ENCODE measurements around the gene PTP4A2. TPM values are rescaled to one million over a fixed set of nuclear protein-coding genes. Genes with fewer than 3 reads are reported as not detected.

PTP4A2 gene
- total and polyA plus RNA-seq, 2 donors (not counting 3 experiments of a cell fraction or from before 2014, with no cell fraction given): 74.1 to 184 TPM

DNA sequence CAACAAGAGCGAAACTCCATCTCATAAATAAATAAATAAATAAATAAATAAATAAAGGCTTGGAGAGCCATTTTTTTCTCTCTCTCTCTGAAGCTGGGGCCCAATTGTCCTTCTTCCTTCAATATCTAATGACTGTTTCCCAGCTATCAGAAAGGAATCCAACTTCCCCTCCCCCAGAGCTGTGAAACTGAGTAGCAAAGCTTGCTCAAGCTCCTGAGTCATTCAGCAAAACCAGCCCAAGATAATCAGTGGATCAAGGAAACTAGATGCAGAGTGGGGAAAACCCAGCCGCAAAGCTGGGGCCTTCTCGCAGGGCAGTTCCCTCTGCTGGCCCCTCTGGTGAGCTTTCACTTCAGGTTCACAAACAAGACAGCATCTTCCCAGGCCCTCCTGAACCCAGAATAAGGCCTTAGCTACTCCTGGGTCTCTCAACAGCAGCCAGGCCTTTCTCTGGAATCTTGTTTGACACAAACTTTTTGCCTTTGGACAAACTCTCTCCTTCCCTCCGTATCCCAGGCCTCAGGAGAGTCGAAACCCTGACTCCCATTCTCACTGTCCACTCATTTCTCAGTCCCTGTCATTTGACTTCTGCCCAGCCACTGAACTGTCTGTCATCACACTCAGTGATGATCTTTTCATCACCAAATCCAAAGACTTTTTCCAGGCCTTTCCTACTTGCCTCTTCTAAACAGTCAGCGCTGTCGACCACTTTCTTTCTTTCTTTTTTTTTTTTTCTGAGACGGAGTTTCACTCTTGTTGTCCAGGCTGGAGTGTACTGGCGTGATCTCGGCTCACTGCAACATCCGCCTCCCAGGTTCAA is 18.0 kb upstream of the PTP4A2 start:
- Histone ChIP-seq H3K27ac (ENCODE audit: insufficient read depth, low read depth, low read length) (peak overlapping the region; percentile 95), H3K9me1 (replicated peaks; ENCODE audit: control insufficient read depth, extremely low read depth, insufficient read depth, low read length) (no peaks in the 10 kb centered on the region), H3K27me3 (ENCODE audit: control insufficient read depth in 2 of 2, insufficient read depth in 2 of 2, low read length in 2 of 2) (no peaks in the 10 kb centered on the region), H2AFZ (ENCODE audit: low read depth, low read length) (peak overlapping the region; percentile 80), H3K4me1 (ENCODE audit: control insufficient read depth, extremely low read depth, insufficient read depth, low read length) (peaks cover 20% of the 10 kb centered on the region), H3K9ac (replicated peaks; ENCODE audit: extremely low read depth, insufficient read depth, low read length) (peak overlapping the region; percentile 80), H3K4me2 (ENCODE audit: insufficient read depth, low read length) (peak overlapping the region; percentile 54), H3K9me3 (replicated peaks; ENCODE audit: control insufficient read depth, insufficient read depth, low read length) (no peaks in the 10 kb centered on the region), H3K36me3 (ENCODE audit: control insufficient read depth in 2 of 2, extremely low read depth in 1 of 2, insufficient read depth in 2 of 2, low read length in 2 of 2) (no peaks in the 10 kb centered on the region), H3K79me2 (ENCODE audit: control insufficient read depth, insufficient read depth, low read length) (no peaks in the 10 kb centered on the region), H4K20me1 (replicated peaks; ENCODE audit: control insufficient read depth, extremely low read depth, insufficient read depth, low read length) (no peaks in the 10 kb centered on the region), H3K4me3 (replicated peaks in 1 of 3; ENCODE audit: insufficient read depth in 1 of 3, low read depth in 1 of 3, low read length in 3 of 3) (no peak overlapping the region)
- intact Hi-C loops (cut with micrococcal nuclease) (loop anchor here (2.0 kb wide), 1 partner anchor 17 kb away; the partner anchor contains the start of gene PTP4A2), dilution Hi-C loops (cut with MboI; ENCODE audit: extremely low pct_ligation_motif_present, low sequenced_read_pairs) (no loop called here)
- DNase-seq (ENCODE audit: low read depth, low spot score): peak; percentile 97
- FAIRE-seq: peak; percentile 95
- TF ChIP-seq EZH2 (IDR thresholded peaks at IDR 0.05; ENCODE audit: borderline replicate concordance, low read depth, low read length, severe bottlenecking) (no peak), GATA2 (IDR thresholded peaks at IDR 0.05; ENCODE audit: insufficient read depth, insufficient read length, low read depth, low read length) (peak; percentile 78), MYC (IDR thresholded peaks at IDR 0.05; ENCODE audit: low read depth, low read length) (no peak), FOS (IDR thresholded peaks at IDR 0.05; ENCODE audit: borderline replicate concordance, insufficient read depth, low read length) (peak; percentile 71)
- TF ChIP-seq, protein P1, sequence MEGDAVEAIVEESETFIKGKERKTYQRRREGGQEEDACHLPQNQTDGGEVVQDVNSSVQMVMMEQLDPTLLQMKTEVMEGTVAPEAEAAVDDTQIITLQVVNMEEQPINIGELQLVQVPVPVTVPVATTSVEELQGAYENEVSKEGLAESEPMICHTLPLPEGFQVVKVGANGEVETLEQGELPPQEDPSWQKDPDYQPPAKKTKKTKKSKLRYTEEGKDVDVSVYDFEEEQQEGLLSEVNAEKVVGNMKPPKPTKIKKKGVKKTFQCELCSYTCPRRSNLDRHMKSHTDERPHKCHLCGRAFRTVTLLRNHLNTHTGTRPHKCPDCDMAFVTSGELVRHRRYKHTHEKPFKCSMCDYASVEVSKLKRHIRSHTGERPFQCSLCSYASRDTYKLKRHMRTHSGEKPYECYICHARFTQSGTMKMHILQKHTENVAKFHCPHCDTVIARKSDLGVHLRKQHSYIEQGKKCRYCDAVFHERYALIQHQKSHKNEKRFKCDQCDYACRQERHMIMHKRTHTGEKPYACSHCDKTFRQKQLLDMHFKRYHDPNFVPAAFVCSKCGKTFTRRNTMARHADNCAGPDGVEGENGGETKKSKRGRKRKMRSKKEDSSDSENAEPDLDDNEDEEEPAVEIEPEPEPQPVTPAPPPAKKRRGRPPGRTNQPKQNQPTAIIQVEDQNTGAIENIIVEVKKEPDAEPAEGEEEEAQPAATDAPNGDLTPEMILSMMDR (IDR thresholded peaks at IDR 0.05; ENCODE audit: extremely low read depth in 1 of 2, insufficient read depth in 1 of 2, low read depth in 1 of 2, low read length in 2 of 2): peak; percentile 27 to 50
- ChIA-PET CTCF (interaction anchor here (0.6 to 5.2 kb wide), 20 partner anchors 8 to 167 kb away, joined by 3 to 54 read pairs (median 5); partner anchors contain the start of genes PTP4A2 and SPOCD1), POLR2A (interaction anchor here (0.5 to 1.4 kb wide), 3 partner anchors 12 to 36 kb away, joined by 4 to 8 read pairs (median 5); partner anchors contain the start of gene PTP4A2)
- TSS peak; percentile 54 for BruUV-seq (replicated peaks)
